HG03139 (cell line): Measurements from ENCODE around the gene NEDD4L.

Experiments used
- ATAC-seq: cut with Tn5 transposase; IDR thresholded peaks from one replicate; pipeline ENCODE4 v1.9.1; 2021; ENCODE audit not compliant: unreplicated experiment

The NEDD4L gene

GRCh38 chr18:58114766-58115165 lies 70.7 kb downstream of the NEDD4L start:
- ATAC-seq = no peak

GRCh38 chr18:58116818-58117217 lies 72.8 kb downstream of the NEDD4L start:
- ATAC-seq = no peak

GRCh38 chr18:58117786-58118403 lies 73.9 kb downstream of the NEDD4L start:
- no peak for ATAC-seq

GRCh38 chr18:58118536-58118935 lies 74.5 kb downstream of the NEDD4L start:
- ATAC-seq = no peak

GRCh38 chr18:58119819-58120218 lies 75.8 kb downstream of the NEDD4L start:
- no peak for ATAC-seq

GRCh38 chr18:58124475-58124874 lies 80.4 kb downstream of the NEDD4L start:
- ATAC-seq = no peak

- no peak for ATAC-seq
These were observed 81.2 kb downstream of the NEDD4L start for GRCh38 chr18:58125183-58125582.

GRCh38 chr18:58125756-58126155 lies 81.7 kb downstream of the NEDD4L start:
- ATAC-seq = no peak

- ATAC-seq = no peak
These were observed 84.7 kb downstream of the NEDD4L start for GRCh38 chr18:58128381-58129374.

- ATAC-seq = no peak
These were observed 88.7 kb downstream of the NEDD4L start for GRCh38 chr18:58132595-58133261.

GRCh38 chr18:58135183-58135641 lies 91.2 kb downstream of the NEDD4L start:
- no peak for ATAC-seq

GRCh38 chr18:58135701-58136331 lies 91.8 kb downstream of the NEDD4L start:
- no peak for ATAC-seq

GRCh38 chr18:58136879-58137278 lies 92.9 kb downstream of the NEDD4L start:
- no peak for ATAC-seq

GRCh38 chr18:58139459-58140386 lies 95.7 kb downstream of the NEDD4L start:
- no peak for ATAC-seq

- ATAC-seq = no peak
These were observed 96.6 kb downstream of the NEDD4L start for GRCh38 chr18:58140387-58141325.

GRCh38 chr18:58143386-58143785 lies 99.4 kb downstream of the NEDD4L start:
- ATAC-seq = no peak

- no peak for ATAC-seq
These were observed 100.1 kb downstream of the NEDD4L start for GRCh38 chr18:58144106-58144505.

- no peak for ATAC-seq
These were observed 100.8 kb downstream of the NEDD4L start for GRCh38 chr18:58144671-58145285.
